Liver (tissue), 9 donors: Measurements from ENCODE around the gene NTM. TPM values are rescaled to one million over a fixed set of nuclear protein-coding genes. Genes with fewer than 3 reads are reported as not detected.

Experiments
- DNase-seq: peaks from one replicate; pipeline ENCODE4 v3.0.0-alpha.2; 2017; ENCODE audit warnings: low spot score
- H3K27ac ChIP-seq, 2 donors: one replicate each; pipeline ENCODE4 v1.7.0; 2013; ENCODE audit warnings: inconsistent platforms in 2 of 2, low read length in 2 of 2, control low read depth in 1 of 2, low read depth in 1 of 2, mild to moderate bottlenecking in 1 of 2
- H3K27me3 ChIP-seq, 4 donors: one replicate each; pipeline versions ENCODE4 v1.6.1 to v1.7.0; 2013; ENCODE audit warnings: low read length in 3 of 4, inconsistent platforms in 1 of 4, mild to moderate bottlenecking in 1 of 4, moderate library complexity in 1 of 4; ENCODE audit not compliant: control insufficient read depth in 4 of 4, insufficient read depth in 4 of 4
- H3K36me3 ChIP-seq, 4 donors: one replicate each; pipeline versions ENCODE4 v1.6.1 to v1.7.0; 2013; ENCODE audit warnings: low read length in 3 of 4, mild to moderate bottlenecking in 3 of 4, low read depth in 1 of 4, moderate library complexity in 1 of 4; ENCODE audit not compliant: control insufficient read depth in 4 of 4, insufficient read depth in 3 of 4
- H3K4me1 ChIP-seq, 4 donors: one replicate each; pipeline versions ENCODE4 v1.6.1 to v1.7.0; 2013; ENCODE audit warnings: low read length in 3 of 4, mild to moderate bottlenecking in 3 of 4, moderate library complexity in 1 of 4; ENCODE audit not compliant: control insufficient read depth in 4 of 4, insufficient read depth in 4 of 4
- H3K4me3 ChIP-seq, 3 donors: one replicate each; pipeline versions ENCODE4 v1.6.1 to v1.7.0; 2013; ENCODE audit warnings: low read length in 3 of 3, control low read depth in 1 of 3, low read depth in 1 of 3, mild to moderate bottlenecking in 1 of 3
- H3K9ac ChIP-seq, 2 donors: one replicate each; pipeline ENCODE4 v1.7.0; 2013; ENCODE audit warnings: low read length in 2 of 2, mild to moderate bottlenecking in 2 of 2, moderate library complexity in 2 of 2, control low read depth in 1 of 2, low read depth in 1 of 2
- H3K9me3 ChIP-seq, 4 donors: one replicate each; pipeline versions ENCODE4 v1.6.1 to v1.7.0; 2013; ENCODE audit warnings: low read length in 3 of 4; ENCODE audit not compliant: control insufficient read depth in 4 of 4
- ATF3 ChIP-seq: IDR thresholded peaks from 2 replicates; pipeline ENCODE4 v1.6.1; 2016; ENCODE audit warnings: antibody characterized with exemption
- GABPA ChIP-seq, 2 donors: IDR thresholded peaks in 1 of 2; conservative IDR thresholded peaks in 1 of 2; 2 replicates each; pipeline ENCODE4 v1.6.1; 2016; ENCODE audit warnings: antibody characterized with exemption in 2 of 2, mild to moderate bottlenecking in 1 of 2, moderate library complexity in 1 of 2
- HNF4A ChIP-seq, 2 donors: conservative IDR thresholded peaks; 2 replicates each; pipeline ENCODE4 v1.6.1; 2016; ENCODE audit warnings: antibody characterized with exemption in 2 of 2, mild to moderate bottlenecking in 2 of 2
- NR2F2 ChIP-seq: IDR thresholded peaks from 2 replicates; pipeline ENCODE4 v1.6.1; 2016; ENCODE audit warnings: antibody characterized with exemption
- RAD21 ChIP-seq, 2 donors: IDR thresholded peaks; 2 replicates each; pipeline ENCODE4 v1.6.1; 2016; ENCODE audit warnings: antibody characterized with exemption in 2 of 2, mild to moderate bottlenecking in 2 of 2
- REST ChIP-seq: IDR thresholded peaks from 2 replicates; pipeline ENCODE4 v1.6.1; 2016; ENCODE audit warnings: antibody characterized with exemption, mild to moderate bottlenecking
- SP1 ChIP-seq: IDR thresholded peaks from 2 replicates; pipeline ENCODE4 v1.6.1; 2018; ENCODE audit warnings: antibody characterized with exemption, mild to moderate bottlenecking
- TAF1 ChIP-seq: conservative IDR thresholded peaks from 2 replicates; pipeline ENCODE4 v1.6.1; 2016; ENCODE audit warnings: antibody characterized with exemption, mild to moderate bottlenecking
- YY1 ChIP-seq: IDR thresholded peaks from 2 replicates; pipeline ENCODE4 v1.6.1; 2016; ENCODE audit warnings: antibody characterized with exemption, mild to moderate bottlenecking
- ZBTB33 ChIP-seq: IDR thresholded peaks from 2 replicates; pipeline ENCODE4 v1.6.1; 2016; ENCODE audit warnings: antibody characterized with exemption
- WGBS: extraction: QIAGEN DNeasy Blood & Tissue Kit; methylation state at CpG from one replicate; pipeline ENCODE4 v1.1.7; 2013; 5-methylcytosine and 5-hydroxymethylcytosine counted together
- polyA plus RNA-seq, 2 donors: library from polyadenylated mRNA; stranded (reverse) in 1 of 2; unstranded in 1 of 2; fragments of 200-250 nt in 1 of 2; fragments of >200 nt in 1 of 2; fragmentation: Nextera tagmentation in 1 of 2; extraction: Ambion mirVana in 1 of 2; gene quantifications; one replicate each; pipeline versions ENCODE4 v1.2.1 to v1.2.3, GENCODE V29; 2013 to 2015
- total RNA-seq, 2 donors: library from RNA; depleted of rRNA; stranded (reverse); fragments of >200 nt; gene quantifications; one replicate each; pipeline ENCODE4 v1.2.3, GENCODE V29; 2014
- TF ChIP-seq, protein P1 (sequence below): IDR thresholded peaks from 2 replicates; pipeline ENCODE4 v1.6.1; 2016; ENCODE audit warnings: antibody characterized with exemption
- TF ChIP-seq, protein P2 (sequence below): fragments of 150-350 bp; IDR thresholded peaks from 2 replicates; pipeline ENCODE4 v1.5.1; 2017; ENCODE audit warnings: improper control_type of control experiment, low read depth, low read length; ENCODE audit not compliant: missing input control
- donor health status: healthy.
- donor health status: healthy.
- donor health status: healthy.
- donor health status: healthy.
- donor health status: healthy.

NTM gene
- total and polyA plus RNA-seq, 4 donors: 0.08 to 1.1 (median 0.08) TPM; not detected in 1

DNA sequence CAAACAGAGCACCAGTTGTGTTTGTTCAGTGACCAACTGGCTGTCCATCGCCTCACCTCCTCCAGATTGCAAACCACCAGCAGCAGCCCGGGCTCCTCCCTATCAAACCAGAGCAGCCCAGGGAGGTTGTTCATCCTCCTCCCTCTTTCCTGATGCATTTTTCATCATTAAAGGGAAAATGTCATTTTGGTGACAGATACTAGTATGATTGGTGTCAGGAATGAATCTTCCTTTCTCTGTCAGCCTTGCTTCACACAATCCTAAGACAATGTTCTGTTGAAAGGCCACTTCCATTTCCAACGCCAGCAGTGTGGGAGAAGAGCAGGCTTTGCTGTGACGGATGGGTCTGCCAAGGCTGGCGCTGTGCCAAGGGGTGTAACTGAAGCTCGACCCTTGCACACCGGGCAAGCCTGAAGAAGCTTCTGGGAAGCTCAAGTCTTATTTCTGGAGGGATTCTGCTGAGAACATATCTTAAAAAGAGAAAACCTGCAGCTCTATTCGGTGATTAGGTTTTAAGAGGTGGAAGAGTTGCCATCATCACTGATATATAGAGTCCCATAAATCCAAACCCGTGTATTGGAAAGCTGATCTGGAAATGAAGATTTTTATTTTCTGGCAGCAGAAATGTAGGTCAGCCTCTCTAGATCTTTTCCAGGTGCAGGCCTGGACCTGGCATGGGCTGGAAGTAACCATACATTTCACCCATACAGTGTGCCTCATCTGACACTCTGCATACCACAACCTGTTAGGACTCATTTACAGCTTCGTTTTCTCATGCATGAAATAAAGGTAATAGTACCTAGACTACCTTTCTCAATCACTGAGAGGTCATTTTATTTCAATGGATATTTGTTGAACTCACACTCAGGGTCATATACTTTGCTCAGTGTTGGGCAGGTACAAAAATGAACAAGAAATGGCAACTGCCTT lies 524.5 kb downstream of the NTM start:
- H3K4me1 ChIP-seq: no peaks in the 10 kb centered on the region
- H3K9ac ChIP-seq: no peak overlapping the region
- H3K27ac ChIP-seq: no peak overlapping the region
- H3K36me3 ChIP-seq: no peaks in the 10 kb centered on the region
- H3K4me3 ChIP-seq: no peak overlapping the region
- H3K9me3 ChIP-seq: no peaks in the 10 kb centered on the region
- TF ChIP-seq GABPA (IDR thresholded peaks at IDR 0.05 in 1 of 2, conservative IDR thresholded peaks at IDR 0.05 in 1 of 2) (no peak), ATF3 (no peak), SP1 (no peak), NR2F2 (no peak), TAF1 (no peak), HNF4A (conservative IDR thresholded peaks at IDR 0.05) (no peak), ZBTB33 (no peak)
- TF ChIP-seq, protein P1, sequence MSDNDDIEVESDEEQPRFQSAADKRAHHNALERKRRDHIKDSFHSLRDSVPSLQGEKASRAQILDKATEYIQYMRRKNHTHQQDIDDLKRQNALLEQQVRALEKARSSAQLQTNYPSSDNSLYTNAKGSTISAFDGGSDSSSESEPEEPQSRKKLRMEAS: no peak
- WGBS: 71% methylated on average over 10 of the region's 10 CpGs
- DNase-seq: no peak
- H3K27me3 ChIP-seq: no peaks in the 10 kb centered on the region

DNA sequence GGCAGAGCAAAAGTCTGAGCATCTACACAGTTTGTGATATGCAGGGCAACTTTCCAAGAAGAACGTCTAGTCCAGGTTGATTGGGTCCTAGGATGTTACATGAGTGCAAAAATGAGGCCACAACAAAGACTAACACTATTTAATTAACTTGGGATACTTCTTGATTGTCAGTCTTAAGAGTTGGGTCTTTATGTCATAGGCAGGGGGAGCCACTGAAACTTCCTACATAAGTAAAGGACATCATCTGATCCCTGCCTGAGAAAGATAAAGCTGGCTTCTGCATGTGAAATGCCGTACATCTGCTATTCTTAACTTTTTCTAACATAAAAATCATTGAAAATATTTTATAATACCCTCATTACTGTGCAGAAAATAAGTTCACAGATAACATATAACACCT lies 525.5 kb downstream of the NTM start:
- Histone ChIP-seq H3K27me3 (no peaks in the 10 kb centered on the region), H3K4me1 (no peaks in the 10 kb centered on the region), H3K9ac (no peak overlapping the region), H3K36me3 (no peaks in the 10 kb centered on the region), H3K27ac (no peak overlapping the region), H3K9me3 (no peaks in the 10 kb centered on the region), H3K4me3 (no peak overlapping the region)
- no peak for TF ChIP-seq RAD21 (IDR thresholded peaks at IDR 0.05)
- no peak for DNase-seq
- 68% methylated on average over 2 of the region's 2 CpGs for WGBS

- Histone ChIP-seq H3K9me3 (no peaks in the 10 kb centered on the region), H3K27me3 (no peaks in the 10 kb centered on the region), H3K4me1 (no peaks in the 10 kb centered on the region), H3K4me3 (no peak overlapping the region), H3K36me3 (no peaks in the 10 kb centered on the region), H3K9ac (no peak overlapping the region), H3K27ac (no peak overlapping the region)
- no peak for TF ChIP-seq HNF4A (conservative IDR thresholded peaks at IDR 0.05)
- no peak for TF ChIP-seq ATF3
- TF ChIP-seq REST: no peak
- TF ChIP-seq ZBTB33: no peak
- TF ChIP-seq GABPA (IDR thresholded peaks at IDR 0.05 in 1 of 2, conservative IDR thresholded peaks at IDR 0.05 in 1 of 2): no peak
- TF ChIP-seq, protein P1: no peak
- TF ChIP-seq, protein P2, sequence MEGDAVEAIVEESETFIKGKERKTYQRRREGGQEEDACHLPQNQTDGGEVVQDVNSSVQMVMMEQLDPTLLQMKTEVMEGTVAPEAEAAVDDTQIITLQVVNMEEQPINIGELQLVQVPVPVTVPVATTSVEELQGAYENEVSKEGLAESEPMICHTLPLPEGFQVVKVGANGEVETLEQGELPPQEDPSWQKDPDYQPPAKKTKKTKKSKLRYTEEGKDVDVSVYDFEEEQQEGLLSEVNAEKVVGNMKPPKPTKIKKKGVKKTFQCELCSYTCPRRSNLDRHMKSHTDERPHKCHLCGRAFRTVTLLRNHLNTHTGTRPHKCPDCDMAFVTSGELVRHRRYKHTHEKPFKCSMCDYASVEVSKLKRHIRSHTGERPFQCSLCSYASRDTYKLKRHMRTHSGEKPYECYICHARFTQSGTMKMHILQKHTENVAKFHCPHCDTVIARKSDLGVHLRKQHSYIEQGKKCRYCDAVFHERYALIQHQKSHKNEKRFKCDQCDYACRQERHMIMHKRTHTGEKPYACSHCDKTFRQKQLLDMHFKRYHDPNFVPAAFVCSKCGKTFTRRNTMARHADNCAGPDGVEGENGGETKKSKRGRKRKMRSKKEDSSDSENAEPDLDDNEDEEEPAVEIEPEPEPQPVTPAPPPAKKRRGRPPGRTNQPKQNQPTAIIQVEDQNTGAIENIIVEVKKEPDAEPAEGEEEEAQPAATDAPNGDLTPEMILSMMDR: no peak
- no peak for TF ChIP-seq YY1
- no peak for TF ChIP-seq TAF1
- no peak for TF ChIP-seq RAD21 (IDR thresholded peaks at IDR 0.05)
- no peak for DNase-seq
- WGBS: 92% methylated on average over 8 of the region's 8 CpGs
Observed at GRCh38 chr11:131896978-131897615, 526.7 kb downstream of the NTM start.
